DMS53 treated with DMSO at 0.1 percent for 48 hours (cell line): ENCODE data around the gene VAV1.
"Not testable (repeated sequence)": the region's sequence is repeated elsewhere in the genome, so short reads cannot be mapped to it uniquely, and the experiment has no call there.

Experiments
- DNase-seq: peaks from one replicate; lab custom pipeline; 2025; ENCODE audit not compliant: unreplicated experiment; lab: John Stamatoyannopoulos, UW

VAV1 gene

DNA sequence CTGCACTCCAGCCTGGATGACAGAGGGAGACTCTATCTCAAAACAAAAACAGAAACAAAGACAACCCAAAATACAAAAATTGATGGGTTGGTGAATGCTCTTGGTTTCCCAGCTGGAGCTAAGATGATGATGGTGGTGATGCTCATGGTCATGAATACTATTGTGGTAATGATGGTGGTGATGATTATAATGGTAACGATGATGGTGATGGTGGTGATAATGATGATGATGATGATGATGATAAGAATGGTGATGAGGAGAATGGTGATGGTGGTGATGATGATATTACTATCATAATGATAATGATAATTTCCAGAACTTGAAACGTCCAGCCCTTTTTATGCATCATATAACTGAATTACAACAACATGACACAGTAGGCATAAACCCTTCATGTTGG, 40.1 kb downstream of the VAV1 start:
- no peak for DNase-seq

DNA sequence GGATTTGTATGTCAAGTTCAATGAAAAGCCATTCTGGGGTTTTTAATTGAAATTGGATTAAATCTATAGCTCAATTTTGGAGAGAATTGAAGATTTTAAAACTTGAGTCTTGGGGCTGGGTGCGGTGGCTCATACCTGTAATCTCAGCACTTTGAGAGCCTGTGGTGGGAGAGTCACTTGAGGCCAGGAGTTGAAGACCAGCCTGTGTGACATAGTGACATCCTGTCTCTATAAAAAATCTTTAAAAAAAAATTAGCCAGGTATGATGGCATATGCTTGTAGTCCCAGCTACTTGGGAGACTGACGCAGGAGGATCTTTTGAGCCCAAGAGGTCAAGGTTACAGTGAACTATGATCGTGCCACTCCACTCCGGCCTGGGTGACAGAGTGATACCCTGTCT, 41.2 kb downstream of the VAV1 start:
- no peak for DNase-seq

DNA sequence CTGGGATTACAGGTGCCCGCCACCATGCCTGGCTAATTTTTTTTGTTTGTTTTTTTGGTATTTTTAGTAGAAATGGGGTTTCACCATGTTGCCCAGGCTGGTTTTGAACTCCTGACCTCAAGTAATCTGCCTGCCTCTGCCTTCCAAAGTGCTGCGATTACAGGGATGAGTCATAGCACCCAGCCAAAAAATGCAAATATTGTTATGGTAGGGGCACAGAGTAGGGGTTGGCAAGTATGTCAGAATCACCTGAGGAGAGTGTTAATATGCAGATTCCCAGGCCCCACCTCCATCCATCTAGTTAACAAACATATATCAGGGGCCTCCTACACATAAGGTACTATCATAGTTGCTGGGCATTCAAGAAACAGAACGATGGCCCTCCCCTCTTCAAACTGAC, 44.7 kb downstream of the VAV1 start:
- DNase-seq: no peak

DNA sequence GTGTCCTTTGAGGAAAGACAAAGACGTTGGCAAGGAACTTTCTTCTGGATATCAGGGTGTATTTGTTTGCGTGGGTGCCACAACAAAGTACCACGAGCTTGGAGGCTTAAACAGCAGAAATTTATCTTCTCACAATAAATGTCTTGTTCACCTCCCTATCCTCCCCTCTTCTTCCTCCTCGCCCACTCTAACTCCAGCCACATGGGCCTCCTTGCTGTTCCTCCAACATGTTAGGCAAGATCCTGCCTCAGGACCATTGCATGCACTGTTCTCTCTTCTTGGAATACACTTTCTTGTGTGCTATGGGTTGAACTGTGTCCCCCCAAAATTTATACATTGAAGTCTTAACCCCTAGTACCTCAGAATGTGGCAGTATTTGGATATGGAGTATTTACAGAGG, 45.7 kb downstream of the VAV1 start:
- no peak for DNase-seq

GRCh38 chr19:6819323-6819722, 46.8 kb downstream of the VAV1 start:
- DNase-seq: no peak

DNA sequence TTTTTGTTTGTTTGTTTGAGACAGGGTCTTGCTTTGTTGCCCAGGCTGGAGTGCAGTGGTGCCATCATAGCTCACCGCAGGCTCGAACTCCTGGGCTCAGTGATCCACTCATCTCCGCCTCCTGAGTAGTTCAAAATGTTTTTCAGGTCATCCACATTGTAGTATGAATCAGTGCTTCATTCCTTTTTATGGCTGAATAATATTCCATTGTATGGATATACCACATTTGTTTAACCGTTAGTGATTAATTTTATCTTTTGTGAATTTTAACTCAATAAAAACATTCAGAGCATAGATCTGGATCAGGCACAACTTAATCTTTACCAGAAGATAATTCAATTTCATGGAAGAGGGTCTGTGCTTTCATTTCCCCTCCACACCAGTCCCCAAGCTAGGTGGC, 47.7 kb downstream of the VAV1 start:
- no peak for DNase-seq

- no peak for DNase-seq
Observed at GRCh38 chr19:6821639-6822310, 49.3 kb downstream of the VAV1 start.

GRCh38 chr19:6822311-6822670, 49.8 kb downstream of the VAV1 start:
- no peak for DNase-seq

DNA sequence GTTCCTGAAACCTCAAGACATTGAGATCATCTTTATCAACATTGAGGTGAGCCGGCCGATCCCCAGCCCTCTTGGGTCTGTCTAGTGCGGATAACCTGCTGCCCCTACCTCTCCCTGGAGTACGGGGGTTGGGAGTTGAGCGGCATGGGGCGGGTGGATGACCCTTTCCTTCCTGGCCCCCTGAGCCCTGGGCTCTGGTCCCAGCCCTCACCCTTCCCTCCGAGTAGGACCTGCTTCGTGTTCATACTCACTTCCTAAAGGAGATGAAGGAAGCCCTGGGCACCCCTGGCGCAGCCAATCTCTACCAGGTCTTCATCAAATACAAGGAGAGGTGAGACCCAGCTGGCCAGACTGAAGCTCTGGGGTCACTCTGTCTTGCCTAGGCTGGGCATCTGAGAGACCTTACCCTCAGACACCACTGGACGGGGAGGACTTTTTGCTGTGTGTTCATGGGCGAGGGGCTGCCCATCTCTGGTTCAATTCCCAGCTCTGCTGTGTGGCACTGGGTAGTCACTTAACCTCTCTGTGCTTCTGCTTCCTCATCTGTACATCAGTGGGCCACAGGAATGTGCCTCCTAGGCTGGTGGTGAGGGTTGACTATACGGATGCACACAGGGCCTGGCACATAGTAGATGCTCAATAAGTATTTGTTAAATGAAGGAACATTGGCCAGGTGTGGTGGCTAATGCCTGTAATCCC, 52.7 kb downstream of the VAV1 start:
- no peak for DNase-seq

- DNase-seq: no peak
Observed at GRCh38 chr19:6826281-6826920, 53.9 kb downstream of the VAV1 start.

DNA sequence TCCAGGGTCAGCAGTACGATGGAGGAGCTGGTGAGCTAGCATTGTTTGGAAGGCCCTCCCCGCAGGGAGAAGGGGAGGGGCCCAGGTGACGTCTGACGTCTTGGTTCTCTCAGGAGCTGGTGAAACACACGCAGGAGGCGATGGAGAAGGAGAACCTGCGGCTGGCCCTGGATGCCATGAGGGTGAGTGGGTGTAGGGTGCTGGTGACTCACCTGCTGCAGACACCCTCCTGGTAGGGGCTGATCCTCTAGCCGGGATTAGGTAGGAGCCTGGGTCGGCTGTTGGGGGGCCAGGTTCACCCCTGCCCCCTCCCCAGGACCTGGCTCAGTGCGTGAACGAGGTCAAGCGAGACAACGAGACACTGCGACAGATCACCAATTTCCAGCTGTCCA, 55.8 kb downstream of the VAV1 start:
- DNase-seq: no peak

GRCh38 chr19:6828698-6829633, 56.5 kb downstream of the VAV1 start:
- no peak for DNase-seq

GRCh38 chr19:6829829-6830228, 57.3 kb downstream of the VAV1 start:
- DNase-seq: not testable (repeated sequence)

DNA sequence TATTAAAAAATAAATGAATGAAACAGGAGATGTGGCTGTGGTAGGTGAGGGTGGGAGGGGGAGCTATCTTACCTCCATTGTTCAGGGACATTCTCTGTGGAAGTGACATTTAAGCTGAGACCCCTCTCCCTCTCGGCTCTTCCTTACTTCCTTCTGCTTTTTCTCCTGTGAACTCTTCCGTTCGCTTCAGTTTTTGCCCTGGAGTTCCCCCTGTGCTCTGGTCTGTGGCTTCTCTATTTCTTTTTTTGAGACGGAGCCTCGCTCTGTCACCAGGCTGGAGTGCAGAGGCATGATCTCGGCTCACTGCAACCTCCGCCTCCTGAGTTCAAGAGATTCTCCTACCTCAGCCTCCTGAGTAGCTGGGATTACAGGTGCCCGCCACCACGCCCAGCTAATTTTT, 58.6 kb downstream of the VAV1 start:
- not testable (repeated sequence) for DNase-seq

DNA sequence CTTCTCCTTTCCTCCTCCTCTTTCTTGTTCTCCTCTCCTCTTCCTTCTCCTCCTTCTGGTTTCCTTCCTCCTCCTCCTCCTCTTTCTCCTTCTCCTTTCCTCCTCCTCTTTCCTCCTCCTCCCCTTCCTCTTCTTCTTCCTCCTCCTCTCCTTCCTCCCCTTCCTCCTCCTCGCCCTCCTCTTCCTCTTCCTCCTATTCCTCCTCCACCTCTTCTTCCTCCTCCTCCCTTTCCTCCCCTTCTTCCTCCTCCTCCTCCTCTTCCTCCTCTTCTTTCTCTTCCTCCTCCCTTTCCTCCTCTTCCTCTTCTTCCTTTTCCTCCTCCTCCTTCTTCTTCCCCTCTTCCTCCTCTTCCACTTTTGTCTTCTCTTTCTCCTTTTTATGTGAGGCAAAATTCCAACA, 59.9 kb downstream of the VAV1 start:
- DNase-seq: no peak

DNA sequence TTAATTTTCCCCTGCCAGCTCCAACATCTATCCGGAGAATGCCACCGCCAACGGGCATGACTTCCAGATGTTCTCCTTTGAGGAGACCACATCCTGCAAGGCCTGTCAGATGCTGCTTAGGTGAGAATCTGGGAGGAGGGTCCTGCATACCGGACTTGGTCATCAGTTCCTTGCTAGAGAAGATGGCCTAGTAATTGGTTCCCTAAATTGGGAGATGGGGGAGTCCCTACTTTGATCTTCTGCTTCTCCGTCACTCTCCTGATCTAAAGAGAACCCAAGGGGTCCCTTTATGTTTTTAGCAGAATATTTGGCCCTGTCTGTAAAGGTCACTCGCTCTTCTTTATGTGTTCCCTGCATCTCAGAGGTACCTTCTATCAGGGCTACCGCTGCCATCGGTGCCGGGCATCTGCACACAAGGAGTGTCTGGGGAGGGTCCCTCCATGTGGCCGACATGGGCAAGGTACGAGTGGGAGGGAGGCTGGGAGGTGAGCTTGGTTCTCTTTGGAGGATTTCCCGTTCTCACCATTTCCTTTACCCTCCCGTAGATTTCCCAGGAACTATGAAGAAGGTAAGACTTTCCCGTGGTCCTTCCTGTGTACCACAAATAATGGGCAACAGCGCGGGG, 60.8 kb downstream of the VAV1 start:
- no peak for DNase-seq

- DNase-seq: no peak
Observed at GRCh38 chr19:6834433-6834832, 61.9 kb downstream of the VAV1 start.

- DNase-seq: no peak
Observed at GRCh38 chr19:6835501-6835900, 63.0 kb downstream of the VAV1 start.

GRCh38 chr19:6837525-6837924, 65.0 kb downstream of the VAV1 start:
- no peak for DNase-seq

DNA sequence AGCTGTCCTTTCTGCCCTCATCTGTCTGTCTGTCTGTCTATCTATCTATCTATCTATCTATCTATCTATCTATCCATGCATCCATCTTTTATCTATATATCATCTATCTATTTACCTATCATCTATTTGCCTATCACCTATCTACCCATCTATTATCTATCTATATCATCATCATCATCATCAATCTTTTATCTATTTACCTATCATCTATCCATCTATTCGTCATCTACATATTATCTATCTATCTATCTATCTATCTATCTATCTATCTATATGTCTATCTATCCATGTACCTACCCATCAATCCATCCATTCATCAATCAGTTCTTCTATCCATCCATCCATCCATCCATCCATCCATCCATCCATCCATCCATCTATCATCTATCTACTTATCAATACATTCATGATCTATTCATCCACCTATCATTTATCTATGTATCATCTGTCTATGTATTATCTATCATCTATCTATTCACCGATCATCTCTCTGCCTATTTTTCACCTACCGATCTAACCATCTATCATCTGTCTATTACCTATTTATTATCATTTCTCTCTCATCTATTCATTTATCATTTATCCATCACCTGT, 65.7 kb downstream of the VAV1 start:
- no peak for DNase-seq
